SK-N-SH treated with all-trans-retinoic acid at 6 μM for 48 hours (cell line): ENCODE measurements around the gene BPI.

Source experiments
- PATZ1 ChIP-seq: fragments of 250-450 bp; sonication (Bioruptor Pico); IDR thresholded peaks from 2 replicates; pipeline ENCODE4 v1.8.0; 2020; ENCODE audit warnings: mild to moderate bottlenecking, moderate library complexity, borderline replicate concordance
- POU6F1 ChIP-seq: fragments of 250-450 bp; sonication (Bioruptor Pico); IDR thresholded peaks from 2 replicates; pipeline ENCODE4 v1.8.0; 2021; ENCODE audit warnings: low read depth, mild to moderate bottlenecking, moderate library complexity, borderline replicate concordance
- TF ChIP-seq, protein P1 (sequence below): fragments of 250-450 bp; sonication (Bioruptor Pico); IDR thresholded peaks from 2 replicates; pipeline ENCODE4 v1.5.0; 2020; ENCODE audit warnings: mild to moderate bottlenecking, moderate library complexity
- TF ChIP-seq, protein P2 (sequence below): fragments of 250-450 bp; sonication (Bioruptor Pico); IDR thresholded peaks from 2 replicates; pipeline ENCODE4 v1.5.1; 2020; ENCODE audit warnings: low read depth, mild to moderate bottlenecking, moderate library complexity

- TF ChIP-seq POU6F1 (CRISPR knock-in tag) (no peak), PATZ1 (CRISPR knock-in tag) (no peak)
- TF ChIP-seq, protein P1, sequence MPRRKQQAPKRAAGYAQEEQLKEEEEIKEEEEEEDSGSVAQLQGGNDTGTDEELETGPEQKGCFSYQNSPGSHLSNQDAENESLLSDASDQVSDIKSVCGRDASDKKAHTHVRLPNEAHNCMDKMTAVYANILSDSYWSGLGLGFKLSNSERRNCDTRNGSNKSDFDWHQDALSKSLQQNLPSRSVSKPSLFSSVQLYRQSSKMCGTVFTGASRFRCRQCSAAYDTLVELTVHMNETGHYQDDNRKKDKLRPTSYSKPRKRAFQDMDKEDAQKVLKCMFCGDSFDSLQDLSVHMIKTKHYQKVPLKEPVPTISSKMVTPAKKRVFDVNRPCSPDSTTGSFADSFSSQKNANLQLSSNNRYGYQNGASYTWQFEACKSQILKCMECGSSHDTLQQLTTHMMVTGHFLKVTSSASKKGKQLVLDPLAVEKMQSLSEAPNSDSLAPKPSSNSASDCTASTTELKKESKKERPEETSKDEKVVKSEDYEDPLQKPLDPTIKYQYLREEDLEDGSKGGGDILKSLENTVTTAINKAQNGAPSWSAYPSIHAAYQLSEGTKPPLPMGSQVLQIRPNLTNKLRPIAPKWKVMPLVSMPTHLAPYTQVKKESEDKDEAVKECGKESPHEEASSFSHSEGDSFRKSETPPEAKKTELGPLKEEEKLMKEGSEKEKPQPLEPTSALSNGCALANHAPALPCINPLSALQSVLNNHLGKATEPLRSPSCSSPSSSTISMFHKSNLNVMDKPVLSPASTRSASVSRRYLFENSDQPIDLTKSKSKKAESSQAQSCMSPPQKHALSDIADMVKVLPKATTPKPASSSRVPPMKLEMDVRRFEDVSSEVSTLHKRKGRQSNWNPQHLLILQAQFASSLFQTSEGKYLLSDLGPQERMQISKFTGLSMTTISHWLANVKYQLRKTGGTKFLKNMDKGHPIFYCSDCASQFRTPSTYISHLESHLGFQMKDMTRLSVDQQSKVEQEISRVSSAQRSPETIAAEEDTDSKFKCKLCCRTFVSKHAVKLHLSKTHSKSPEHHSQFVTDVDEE (CRISPR knock-in tag) = no peak
- TF ChIP-seq, protein P2, sequence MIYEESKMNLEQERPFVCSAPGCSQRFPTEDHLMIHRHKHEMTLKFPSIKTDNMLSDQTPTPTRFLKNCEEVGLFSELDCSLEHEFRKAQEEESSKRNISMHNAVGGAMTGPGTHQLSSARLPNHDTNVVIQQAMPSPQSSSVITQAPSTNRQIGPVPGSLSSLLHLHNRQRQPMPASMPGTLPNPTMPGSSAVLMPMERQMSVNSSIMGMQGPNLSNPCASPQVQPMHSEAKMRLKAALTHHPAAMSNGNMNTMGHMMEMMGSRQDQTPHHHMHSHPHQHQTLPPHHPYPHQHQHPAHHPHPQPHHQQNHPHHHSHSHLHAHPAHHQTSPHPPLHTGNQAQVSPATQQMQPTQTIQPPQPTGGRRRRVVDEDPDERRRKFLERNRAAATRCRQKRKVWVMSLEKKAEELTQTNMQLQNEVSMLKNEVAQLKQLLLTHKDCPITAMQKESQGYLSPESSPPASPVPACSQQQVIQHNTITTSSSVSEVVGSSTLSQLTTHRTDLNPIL (CRISPR knock-in tag) = no peak
These were observed 25.2 kb upstream of the BPI start for GRCh38 chr20:38278763-38279162.
